Adrenal gland (tissue), 5 donors: ENCODE measurements around the gene SORL1.

ENCODE experiments used
- POLR2A ChIP-seq, 2 donors: fragments of 450-650 bp; IDR thresholded peaks; one replicate each; pipeline ENCODE4 v1.6.1; 2017; ENCODE audit warnings: antibody characterized with exemption in 2 of 2, mild to moderate bottlenecking in 2 of 2, moderate library complexity in 1 of 2
- TF ChIP-seq, protein P1 (sequence below), 6 experiments: fragments of 450-650 bp in 4 of 6; fragments of 200-600 bp in 2 of 6; sonication (generic) in 1 of 6; IDR thresholded peaks; 1 replicate in 5 of 6; 2 replicates in 1 of 6; pipeline versions ENCODE4 v1.5.1 to v1.8.0; 2016 to 2021; ENCODE audit warnings: antibody characterized with exemption in 6 of 6, mild to moderate bottlenecking in 2 of 6, moderate library complexity in 1 of 6
- donor health status: DM: no; HTN: no; CAD: no.

DNA sequence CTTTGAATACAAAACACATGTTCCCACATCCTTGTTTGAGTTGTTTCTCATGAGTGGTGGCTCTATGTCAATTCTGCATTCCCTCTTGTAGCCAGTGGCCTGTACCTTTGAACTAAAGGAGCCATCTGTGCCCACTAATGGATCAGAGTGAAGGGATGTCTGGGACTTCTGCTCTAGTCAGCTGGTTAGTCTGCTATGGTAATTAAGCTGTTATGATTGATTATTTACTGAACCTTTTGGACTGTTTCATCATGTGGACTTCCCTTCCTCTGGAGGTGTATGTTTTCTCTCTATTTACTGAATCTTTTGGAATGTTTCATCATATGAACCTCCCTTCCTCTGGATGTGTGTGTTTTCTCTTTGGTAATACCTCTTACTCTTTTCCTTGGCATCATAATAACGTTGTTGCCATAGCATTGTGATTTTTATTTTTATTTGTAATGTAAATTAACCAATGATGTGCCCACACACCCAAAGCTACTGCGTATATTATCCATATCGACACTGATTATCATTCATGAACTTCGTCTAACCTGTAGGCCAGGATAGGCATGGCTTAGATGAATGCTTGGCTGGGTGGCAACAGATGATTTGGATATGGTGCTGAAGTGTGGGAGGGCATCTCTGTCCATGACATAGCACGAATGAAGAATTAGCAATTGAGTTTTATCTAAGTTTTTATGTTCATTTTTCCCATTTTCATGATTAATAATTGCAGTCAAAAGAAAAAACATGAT is 113.0 kb downstream of the SORL1 start:
- TF ChIP-seq, protein P1, sequence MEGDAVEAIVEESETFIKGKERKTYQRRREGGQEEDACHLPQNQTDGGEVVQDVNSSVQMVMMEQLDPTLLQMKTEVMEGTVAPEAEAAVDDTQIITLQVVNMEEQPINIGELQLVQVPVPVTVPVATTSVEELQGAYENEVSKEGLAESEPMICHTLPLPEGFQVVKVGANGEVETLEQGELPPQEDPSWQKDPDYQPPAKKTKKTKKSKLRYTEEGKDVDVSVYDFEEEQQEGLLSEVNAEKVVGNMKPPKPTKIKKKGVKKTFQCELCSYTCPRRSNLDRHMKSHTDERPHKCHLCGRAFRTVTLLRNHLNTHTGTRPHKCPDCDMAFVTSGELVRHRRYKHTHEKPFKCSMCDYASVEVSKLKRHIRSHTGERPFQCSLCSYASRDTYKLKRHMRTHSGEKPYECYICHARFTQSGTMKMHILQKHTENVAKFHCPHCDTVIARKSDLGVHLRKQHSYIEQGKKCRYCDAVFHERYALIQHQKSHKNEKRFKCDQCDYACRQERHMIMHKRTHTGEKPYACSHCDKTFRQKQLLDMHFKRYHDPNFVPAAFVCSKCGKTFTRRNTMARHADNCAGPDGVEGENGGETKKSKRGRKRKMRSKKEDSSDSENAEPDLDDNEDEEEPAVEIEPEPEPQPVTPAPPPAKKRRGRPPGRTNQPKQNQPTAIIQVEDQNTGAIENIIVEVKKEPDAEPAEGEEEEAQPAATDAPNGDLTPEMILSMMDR (IDR thresholded peaks at IDR 0.05) = no peak
- TF ChIP-seq POLR2A (IDR thresholded peaks at IDR 0.05) = no peak
